Inflammatory macrophage treated with lipopolysaccharide for 1 hour (primary cell): ENCODE results near the gene KLF11.

Source experiments
- DNase-seq, 2 donors: peaks; one replicate each; pipeline ENCODE4 v3.0.0-alpha.2; 2020 to 2022

The KLF11 gene

DNA sequence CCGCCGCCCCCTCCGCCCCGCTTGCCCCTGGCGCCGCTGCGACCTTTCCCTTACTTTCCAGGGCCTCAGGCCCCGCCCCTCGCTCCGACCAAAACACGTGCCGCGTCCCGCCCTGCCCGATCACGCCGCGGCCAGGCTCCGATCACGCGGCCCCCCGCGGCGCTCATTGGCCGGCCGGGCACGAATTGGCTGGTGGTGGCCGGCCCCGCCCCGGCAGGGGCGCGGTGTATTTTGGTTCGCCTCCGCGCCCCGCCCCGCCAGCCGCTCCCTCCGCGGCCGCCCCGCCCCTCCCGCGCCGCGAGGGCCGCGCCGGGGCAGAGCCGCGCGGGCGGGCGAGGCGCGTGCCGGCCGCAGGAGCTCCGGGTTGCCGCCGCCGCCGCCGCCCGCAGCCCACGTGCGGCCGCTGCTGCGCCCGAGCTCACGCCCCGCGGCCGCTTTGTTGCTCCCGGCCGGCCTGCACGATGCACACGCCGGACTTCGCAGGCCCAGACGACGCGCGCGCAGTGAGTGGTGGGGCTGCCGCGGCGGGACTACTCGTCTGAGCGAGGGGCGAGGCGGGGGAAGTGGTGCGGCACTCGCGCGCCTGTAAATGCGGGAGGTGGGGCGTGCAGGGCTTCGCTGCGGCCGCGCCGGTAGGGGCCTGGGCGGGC lies at the start of gene KLF11:
TSS of gene KLF11 (plus strand) at position 295 of the 650 bp plus-strand sequence. CDS start at position 462, 167 bp downstream.
- DNase-seq, result peak; percentile 78 to 92

DNA sequence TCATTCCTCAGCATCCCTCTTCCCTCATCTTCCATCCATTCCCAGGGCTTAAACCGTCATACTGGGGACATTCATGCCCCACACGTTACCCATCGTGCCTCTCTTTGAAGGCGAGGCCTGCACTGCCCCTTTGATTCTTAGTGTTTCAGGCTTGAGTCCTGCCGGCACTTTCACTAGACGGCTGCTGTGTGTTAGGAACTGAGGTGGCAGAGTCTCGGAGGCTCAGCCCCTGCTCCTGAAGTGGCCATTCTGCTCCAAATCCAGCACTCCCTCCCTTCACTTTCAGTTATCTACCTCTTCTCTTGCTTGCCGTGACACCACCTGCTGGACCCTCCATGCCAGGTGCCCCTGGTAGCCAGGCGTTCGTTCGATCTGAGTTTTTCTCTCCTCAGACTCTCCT lies 48.9 kb upstream of the KLF11 start:
- DNase-seq, result no peak

DNA sequence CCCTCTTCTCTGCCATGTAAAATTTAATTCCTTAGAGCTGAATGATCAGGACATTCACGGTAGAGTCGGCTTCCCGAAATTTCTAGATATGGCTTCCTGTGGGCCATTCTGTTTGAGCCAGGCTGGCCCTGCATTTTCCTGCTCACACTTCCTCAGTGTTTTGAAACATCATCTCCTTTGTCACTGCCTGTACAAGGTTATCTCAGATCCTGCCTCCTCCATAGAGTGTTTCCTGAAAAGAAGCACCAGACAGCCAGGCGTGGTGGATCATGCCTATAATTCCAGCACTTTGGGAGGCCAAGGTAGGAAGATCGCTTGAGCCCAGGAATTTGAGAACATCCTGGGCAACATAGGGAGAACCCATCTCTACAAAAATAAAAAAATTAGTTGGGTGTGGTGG lies 48.3 kb upstream of the KLF11 start:
- no peak for DNase-seq

DNA sequence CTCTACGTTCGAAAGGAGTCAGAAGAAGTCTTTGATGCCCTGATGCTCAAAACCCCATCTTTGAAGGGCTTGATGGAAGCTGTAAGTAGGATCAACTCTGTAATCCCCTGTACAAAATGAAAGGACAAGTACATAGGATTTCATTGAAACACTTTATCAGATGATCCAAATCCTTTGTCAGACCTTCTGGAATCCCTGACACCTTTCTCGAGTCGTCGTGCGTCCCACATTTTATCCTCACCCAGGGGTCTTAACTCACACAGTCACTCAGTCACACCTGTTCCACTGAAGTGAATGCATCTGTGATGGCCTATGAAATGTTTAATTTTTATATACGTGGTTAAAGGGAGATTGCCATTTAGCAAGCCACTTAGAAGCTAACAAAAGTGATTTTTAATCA lies 47.0 kb upstream of the KLF11 start:
- DNase-seq, result no peak

DNA sequence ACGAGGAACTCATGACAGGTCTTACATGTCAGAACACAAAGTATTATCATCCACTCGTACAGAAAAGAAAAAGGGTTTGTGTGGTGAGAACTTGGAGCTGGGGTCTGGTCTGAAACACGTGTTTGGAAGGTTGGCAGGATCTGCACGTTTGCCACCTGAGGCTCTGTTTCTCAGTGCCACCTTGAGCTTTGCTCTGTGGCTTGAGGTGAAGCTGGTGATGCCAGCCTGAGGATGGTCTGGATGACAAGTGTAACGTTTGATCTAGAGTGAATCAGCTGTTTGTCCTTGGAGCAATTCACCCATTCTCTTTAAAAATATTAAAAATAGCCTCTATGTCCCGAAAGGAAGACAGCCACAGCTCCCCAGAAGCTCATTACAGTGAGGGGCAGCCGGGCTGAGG lies 45.4 kb upstream of the KLF11 start:
- DNase-seq, result no peak

DNA sequence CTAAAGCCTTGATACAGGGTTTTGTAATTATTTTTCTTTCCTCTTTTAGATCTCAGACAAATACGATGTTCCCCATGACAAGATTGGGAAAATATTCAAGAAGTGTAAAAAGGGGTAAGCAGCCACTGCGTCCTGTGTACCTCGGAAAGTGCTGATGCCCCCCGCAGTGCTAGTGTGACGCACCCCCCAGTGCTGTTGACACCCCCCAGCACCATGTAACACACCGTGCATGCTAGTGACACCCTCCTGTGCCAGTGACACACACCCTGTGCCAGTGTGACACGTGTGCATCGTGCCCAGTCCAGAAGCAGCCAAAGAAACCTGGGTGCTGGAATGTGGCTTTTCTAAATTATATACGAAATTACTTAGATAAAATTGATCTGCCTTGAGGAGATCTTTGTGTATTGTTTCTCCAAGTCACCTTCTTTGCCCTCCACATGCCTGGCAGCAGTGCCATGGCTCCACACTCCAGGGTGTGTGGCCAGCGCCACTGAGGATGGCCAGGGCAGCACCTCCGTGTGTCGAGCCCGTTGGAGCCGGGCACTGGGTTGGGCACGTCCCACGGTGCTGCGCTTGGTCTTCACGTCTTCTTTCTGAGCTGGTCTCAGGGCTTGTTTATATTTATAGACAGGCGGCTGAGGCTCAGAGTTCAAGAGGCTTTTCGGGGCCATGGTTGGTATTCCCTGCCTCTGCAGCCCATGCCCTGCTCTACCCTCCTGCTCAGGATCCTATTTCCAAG lies 44.3 kb upstream of the KLF11 start:
- DNase-seq, result no peak

DNA sequence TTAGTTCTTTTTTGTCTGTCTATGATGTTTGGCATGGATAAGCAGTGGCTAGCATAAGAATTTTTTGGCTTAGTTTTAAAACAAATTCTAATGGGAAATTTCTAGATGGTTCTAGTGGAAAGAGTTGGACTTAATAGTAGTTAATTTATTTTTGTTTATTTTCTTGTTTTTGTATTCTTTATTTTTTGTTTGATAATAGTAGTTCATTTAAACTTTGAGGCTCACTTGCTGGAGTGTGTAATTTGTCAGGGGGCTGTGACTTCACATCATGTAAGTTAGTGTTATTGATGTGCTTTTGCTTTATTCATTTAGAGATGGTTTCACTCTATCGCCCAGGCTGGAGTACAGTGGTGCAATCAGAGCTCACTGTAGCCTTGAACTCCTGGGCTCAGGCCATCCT lies 43.7 kb upstream of the KLF11 start:
- DNase-seq, result no peak

DNA sequence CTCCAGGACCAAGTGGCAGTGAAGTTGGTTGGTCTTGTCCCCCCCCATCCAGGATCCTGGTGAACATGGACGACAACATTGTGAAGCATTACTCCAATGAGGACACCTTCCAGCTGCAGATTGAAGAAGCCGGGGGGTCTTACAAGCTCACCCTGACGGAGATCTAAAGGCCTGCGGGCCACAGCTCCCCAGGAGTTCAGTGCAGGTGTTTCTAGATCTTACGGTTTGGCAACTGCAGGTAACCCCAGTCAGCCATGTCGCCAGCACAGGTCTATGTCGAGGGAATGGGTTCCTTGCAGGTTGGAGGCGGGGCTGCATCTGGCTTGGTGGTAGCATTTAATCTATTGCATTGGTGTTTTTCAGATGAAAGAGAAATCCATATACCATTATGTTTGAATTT lies 42.8 kb upstream of the KLF11 start:
- no peak for DNase-seq

DNA sequence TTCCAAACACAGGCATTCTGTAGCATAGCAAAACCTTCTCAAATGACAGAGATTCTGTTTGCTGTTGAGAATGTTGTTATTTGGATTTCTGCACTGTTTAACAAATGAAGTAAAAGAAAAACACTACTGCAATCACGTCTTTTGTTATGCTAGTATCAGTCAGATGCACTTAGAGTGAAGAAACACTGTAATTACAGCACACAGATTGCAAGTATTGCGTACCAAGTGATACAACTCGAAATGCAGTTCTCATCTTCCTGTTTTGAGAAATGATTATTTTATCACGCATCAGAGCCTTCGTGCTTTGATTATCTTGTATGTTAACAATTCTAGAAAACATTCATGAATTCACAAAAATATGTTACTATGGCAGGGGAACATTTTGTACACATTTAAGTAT lies 41.8 kb upstream of the KLF11 start:
- DNase-seq, result peak; percentile 77 to 80

DNA sequence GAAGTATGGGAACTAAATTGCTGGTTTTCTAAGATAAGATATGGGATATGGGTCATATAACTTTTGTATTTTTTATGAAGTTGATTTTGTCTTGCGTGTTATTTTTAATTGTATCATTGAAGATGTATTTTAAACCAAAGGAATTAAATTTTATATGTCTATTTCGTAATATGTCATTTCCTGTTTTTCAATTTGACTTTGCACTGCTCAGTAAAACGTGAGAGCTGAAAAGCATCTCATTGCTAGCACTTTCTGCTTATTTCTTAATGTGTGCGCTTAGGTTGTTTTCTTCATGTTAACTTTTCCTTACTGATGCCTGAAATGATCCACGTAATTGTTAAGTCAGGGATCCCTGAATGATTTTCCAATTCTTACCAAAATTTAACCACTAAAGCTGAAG lies 41.2 kb upstream of the KLF11 start:
- peak in 1 of 2 donors; percentile 26 for DNase-seq

DNA sequence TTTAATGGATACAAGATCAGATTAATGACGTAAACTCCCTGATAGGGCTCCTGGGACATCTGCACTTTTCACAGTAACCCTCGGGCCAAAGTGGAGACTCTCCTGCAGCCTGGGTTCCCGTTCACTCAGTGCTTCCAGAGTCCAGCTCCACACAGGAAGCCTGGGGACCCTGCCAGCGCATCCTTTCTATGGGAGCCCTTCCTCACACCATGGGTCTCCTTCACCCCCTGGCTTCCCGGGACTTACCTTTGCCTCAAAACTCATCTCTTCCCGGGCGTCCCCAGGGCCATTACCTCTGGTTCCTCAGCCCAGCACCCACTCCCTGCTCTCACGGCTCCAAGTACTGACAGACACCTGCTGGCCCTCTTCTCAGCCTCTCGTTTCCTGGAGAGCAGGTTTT lies 40.7 kb upstream of the KLF11 start:
- no peak for DNase-seq

DNA sequence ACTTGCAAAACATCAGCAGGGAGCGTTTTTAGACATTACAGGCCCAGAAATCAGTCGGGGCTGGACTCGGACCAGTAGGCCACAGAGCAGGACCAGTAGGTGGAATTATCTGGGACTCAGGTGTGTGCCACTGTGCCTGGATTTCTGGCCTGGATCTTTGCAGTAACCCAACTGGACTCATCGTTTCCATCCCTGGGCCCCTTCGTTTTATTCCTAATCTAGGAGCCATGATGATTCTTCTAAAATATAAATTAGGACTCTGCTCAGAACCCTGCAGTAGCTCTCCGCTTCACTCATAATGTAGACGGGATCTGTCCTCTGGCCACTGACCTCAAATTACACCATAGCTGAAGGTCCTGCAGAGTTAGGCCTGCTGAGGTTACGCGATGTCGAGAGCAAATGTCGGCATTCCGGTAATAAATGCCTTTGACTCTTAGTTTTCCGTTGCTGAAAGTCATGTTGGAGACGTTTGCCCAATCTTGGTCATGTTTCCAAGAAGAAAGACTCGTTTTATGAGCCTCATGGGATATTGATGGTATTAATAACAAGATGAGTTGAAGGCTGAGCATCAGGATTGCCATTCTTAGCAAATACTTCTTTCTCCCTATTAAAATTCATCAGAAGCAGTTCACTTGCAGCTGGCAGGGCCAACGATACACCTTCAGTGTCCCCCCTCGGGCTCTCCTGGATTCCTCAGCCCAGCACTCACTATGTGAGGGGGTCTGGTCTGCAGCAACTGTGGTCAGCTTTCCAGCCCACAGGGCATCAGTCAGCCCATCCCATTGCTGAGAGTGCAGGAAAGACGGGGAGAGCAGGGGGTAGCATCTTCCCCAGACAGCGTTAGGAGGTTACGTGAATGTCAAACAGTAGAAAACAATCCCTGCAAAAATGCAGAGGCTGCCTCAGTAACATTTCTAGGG lies 39.9 kb upstream of the KLF11 start:
- DNase-seq, result no peak

DNA sequence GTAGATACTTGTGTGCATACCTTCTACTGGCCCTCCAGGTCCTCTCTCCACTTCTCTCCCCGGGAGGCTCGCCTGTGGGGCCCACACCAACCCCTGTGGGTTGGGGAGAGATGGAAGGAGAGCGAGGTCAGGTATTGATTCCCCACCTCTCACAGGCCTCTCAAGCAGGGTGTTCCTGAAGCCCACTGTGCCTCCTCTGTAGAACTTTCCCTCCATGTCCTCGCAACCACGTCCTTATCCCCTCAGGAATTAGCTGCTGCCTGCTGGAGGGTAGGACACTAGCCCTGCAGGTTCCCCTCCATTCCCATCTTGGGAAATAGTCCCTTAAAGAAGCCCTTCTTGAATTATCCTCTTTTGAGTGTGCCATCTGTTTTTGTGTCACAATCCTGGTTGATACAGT lies 38.9 kb upstream of the KLF11 start:
- no peak for DNase-seq

DNA sequence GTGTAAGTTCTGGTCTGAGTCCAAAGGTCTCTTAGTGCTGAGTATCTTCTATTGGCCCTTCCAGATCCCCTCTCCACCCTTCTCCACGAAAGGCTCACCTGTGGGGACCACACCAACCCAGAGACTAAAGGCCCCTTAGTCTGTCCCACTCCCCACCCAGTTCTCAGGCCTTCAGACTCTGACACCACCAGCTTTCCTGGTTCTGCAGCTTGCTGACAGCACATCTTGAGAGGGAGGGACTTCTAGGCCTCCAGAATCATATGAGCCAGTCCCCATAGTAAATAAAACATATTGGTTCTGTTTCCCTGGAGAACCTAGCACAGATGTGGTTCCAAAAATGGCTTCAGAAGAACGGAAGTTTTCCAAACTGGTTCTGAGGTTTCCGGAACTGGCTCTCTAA lies 38.5 kb upstream of the KLF11 start:
- DNase-seq, result no peak

DNA sequence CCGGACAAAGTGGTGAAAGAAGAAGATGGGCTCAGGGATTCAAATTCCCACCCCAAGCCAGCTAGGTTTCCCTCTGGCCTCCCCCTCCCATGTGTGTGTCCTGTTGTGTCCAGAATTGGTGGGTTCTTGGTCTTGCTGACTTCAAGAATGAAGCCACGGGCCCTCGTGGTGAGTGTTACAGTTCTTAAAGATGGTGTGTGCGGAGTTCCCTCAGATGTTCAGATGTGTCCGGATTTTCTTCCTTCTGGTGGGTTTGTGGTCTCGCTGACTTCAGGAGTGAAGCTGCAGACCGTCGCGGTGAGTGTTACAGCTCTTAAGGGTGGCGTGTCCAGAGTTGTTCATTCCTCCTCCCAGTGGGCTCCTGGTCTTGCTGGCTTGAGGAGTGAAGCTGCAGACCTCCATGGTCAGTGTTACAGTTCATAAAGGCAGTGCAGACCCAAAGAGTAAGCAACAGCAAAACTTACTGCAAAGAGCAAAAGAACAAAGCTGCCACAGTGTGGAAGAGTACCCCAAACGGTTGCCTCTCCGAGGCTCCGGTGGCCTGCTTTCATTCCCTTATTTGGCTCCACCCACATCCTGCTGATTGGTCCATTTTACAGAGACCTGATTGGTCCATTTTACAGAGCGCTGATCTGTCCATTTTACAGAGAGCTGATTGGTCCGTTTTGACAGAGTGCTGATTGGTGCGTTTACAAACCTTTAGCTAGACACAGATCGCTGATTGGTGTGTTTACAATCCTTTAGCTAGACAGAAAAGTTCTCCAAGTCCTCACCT lies 37.7 kb upstream of the KLF11 start:
- DNase-seq, result no peak

DNA sequence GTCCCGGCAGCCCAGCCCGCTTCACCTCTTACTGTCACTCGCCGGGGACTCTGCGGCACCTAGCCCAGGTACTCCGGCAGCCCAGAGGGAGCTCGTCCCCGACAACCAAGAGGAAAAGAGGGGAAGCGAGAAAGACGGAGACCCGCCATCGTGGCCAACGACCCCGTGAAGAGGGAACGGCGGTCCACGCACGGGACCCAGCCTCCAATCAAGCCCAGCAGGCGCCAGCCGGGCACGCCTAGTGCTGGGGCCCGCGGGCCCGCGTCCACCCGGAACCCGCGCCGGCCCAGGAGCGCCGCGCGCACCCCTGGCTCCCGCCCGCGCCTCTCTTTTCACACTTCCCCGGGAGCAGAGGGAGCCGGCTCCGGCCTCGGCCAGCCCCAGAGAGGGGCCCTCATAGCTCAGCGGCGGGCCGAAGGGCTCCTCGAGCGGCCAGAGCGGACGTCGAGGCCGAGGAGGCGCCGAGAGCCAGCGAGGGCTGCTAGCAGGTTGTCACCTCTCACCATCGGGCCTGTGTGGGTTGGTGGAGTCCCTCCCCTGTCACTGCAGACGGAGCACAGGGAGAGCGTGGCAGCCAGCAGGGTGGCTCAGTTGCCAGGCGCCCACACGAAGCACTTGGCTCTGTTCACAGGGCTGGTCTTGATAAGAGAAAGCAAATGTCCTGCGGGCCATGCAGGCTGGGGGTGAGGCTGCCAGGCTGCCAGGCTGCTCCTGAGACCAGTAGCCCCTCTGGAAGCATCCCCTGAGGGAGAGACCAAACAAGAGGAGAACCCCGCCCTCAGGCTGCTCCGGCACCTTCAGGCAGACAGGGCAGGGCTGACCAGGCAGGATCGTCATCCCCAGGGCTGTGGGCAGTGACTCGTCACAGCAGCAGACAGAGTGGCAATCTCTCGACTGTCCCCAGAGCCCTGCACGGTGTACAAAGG lies 36.9 kb upstream of the KLF11 start:
- DNase-seq, result peak in 1 of 2 donors; percentile 33

DNA sequence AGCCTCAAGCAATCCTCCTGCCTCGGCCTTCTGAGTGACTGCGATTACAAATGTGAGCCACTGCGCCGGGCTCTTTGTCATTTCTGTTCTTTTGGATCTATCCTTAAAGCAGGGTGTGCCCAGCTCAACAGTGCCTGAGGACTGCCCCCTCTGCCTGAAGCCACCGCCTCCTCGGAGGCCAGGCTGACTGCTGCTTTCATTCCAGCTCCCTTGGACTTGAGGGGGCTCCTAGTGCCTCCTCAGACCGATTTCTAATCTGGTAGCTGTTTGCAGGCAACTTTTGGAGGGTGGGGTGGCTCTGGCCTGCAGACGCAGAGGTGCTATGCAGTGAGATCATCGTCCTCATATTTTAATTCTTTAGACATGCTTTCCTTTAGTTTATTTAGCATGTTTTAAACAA lies 35.9 kb upstream of the KLF11 start:
- DNase-seq, result no peak

DNA sequence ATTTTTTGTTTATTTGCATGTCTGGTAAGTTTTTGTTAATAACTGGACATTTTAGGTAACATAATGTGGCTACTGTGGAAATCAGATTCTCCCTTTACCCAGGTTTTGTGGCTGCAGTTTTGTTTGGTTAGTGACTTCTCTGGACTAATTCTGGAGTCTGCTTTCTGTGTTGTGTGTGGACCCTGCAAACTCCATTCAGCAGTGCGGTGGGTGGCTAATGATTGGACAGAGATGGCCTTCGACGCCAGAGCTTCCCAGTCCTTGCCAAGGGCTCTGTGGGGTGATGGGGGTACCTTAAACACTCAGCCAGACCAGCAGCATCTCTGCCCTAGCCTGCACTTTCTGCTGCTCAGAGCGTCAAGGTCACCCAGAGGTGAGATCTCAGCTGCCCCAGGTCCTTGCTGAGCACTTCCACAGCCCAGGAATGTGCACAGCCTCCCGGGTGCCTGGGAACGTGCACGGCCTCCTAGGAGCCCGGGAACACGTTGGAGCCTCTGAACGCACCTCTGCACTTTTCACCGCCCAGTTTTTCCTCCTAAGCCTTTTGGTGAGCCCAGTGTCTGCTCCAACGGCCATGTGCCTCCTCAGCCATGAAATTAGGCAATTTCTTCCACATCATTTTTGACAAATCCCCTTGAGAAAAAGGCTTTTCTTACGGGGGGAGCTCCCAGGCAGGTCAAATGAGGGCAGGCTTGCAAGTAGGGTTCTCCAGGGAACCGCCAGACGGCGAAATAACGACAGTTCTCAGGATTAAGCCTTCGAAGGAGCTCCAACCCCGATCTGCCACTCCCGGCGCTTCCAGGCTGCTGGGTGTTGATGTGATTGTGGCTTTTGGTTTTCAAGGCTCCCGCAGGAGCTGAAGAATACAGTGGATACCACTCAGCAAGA lies 35.2 kb upstream of the KLF11 start:
- no peak for DNase-seq

DNA sequence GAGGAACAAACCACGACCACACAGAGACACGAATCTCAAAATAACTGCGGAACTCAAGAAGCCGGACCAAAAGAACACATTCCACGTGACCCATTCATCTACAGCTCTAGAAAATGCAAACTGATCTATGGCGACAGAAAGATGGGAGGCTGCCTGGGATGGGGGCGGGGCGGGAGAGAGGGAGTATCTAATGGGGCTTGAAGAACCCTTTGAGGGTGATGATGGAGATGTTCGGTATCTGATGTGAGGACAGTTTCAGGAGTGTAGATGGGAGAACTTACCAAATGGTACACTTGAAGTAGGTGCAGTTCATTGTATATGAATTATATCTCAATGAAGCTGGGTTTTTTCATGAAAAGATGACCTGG lies 34.6 kb upstream of the KLF11 start:
- no peak for DNase-seq

DNA sequence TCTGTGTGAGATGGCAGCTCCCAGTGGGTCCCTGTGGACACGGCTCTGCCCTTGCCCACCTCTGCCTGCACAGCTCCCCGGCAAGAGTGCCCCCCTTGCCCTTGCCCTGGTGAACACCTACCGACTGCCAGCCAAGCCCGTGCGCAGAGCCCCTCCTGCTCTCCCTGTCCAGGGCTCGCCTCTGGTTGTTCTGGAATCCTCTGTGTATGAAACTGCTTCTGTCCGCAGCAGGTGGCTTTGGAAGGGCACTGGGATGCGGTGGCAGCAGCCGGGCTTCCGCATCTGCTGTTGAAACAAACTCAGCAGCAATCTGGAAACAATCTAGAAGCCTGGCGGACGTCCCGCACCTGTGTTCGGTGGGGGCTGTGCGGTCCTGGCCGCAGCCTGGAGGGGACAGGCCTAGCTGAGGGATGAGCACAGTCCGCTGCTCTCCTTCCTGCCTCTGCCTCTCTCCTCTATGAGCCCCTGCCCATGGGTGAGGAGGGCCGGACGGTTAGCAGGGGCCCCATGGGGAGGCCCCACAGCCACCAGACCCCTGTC lies 34.0 kb upstream of the KLF11 start:
- DNase-seq, result no peak
